ENCODE results near the gene ZFAND3.

Gene ZFAND3

DNA sequence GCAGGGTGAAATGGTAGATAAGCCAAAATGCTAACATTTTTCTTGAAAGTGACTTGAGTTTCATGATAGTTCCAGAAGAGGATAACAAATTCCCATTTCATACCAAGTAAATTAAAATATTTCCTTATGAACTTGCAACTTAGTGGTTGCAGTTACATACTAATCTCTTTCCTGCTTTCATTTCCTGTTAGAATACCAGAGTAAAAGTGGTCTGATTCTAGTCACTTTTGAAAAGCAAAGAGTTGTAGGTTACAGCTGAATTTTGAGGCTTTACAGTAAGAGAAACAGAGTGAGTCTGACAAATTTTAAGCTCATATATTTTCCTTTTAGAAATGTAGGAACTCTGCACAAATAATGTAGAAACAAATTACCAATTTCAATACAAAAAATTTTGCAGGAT is 117.4 kb downstream of the ZFAND3 start:
- TF ChIP-seq, protein P1, sequence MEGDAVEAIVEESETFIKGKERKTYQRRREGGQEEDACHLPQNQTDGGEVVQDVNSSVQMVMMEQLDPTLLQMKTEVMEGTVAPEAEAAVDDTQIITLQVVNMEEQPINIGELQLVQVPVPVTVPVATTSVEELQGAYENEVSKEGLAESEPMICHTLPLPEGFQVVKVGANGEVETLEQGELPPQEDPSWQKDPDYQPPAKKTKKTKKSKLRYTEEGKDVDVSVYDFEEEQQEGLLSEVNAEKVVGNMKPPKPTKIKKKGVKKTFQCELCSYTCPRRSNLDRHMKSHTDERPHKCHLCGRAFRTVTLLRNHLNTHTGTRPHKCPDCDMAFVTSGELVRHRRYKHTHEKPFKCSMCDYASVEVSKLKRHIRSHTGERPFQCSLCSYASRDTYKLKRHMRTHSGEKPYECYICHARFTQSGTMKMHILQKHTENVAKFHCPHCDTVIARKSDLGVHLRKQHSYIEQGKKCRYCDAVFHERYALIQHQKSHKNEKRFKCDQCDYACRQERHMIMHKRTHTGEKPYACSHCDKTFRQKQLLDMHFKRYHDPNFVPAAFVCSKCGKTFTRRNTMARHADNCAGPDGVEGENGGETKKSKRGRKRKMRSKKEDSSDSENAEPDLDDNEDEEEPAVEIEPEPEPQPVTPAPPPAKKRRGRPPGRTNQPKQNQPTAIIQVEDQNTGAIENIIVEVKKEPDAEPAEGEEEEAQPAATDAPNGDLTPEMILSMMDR (conservative IDR thresholded peaks at IDR 0.05; ENCODE audit: low read depth, low read length) = no peak
- no peak overlapping the region for H3K4me3 ChIP-seq (ENCODE audit: low read depth, low read length)
- peak; percentile 24 for DNase-seq (ENCODE audit: low read depth)

- DNase-seq (ENCODE audit: low read depth) = peak; percentile 17
- H3K4me3 ChIP-seq (ENCODE audit: low read depth, low read length) = no peak overlapping the region
- TF ChIP-seq, protein P1 (conservative IDR thresholded peaks at IDR 0.05; ENCODE audit: low read depth, low read length) = no peak
Measured at GRCh38 chr6:37938909-37939308, 119.4 kb downstream of the ZFAND3 start.

DNA sequence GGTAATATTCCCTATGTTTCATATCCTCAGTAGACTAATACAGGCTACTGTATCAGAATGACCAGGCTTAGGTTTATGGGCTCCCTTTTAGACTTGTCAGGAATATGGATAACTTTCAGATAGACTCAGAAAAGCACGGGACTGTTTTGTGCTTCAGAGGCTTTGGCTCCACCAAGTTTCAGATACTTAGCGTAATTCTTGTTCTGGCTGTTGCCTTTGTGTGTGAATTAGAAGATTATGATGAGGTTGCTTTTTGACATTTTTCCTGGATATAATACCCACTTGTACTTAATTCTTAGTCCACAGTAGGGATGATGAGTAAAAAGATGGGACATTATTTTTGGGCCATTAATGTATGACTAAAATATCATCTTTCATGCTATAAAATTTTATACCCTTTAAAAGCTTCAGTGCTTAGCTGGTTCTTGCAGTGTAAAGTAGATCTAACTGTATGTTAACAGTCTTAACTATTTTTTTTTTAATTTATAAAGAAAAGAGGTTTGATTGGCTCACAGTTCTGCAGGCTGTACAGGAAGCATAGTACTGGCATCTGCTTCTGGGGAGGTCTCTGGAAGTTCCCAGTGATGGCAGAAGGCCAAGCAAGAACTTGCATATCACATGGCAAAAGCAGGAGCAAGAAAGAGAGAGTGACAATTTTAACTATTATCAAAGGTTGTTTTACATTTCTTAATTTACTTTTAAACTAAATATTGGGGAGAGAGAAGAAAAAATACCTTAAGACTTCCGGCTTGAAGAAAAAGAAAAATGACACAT is 120.7 kb downstream of the ZFAND3 start:
- H3K4me3 ChIP-seq (ENCODE audit: low read depth, low read length) = no peak overlapping the region
- DNase-seq (ENCODE audit: low read depth) = peak; percentile 90
- TF ChIP-seq, protein P1 (conservative IDR thresholded peaks at IDR 0.05; ENCODE audit: low read depth, low read length) = no peak

GRCh38 chr6:37941871-37942270 is 122.3 kb downstream of the ZFAND3 start:
- H3K4me3 ChIP-seq (ENCODE audit: low read depth, low read length) = no peak overlapping the region
- TF ChIP-seq, protein P1 (conservative IDR thresholded peaks at IDR 0.05; ENCODE audit: low read depth, low read length) = no peak
- DNase-seq (ENCODE audit: low read depth) = no peak

DNA sequence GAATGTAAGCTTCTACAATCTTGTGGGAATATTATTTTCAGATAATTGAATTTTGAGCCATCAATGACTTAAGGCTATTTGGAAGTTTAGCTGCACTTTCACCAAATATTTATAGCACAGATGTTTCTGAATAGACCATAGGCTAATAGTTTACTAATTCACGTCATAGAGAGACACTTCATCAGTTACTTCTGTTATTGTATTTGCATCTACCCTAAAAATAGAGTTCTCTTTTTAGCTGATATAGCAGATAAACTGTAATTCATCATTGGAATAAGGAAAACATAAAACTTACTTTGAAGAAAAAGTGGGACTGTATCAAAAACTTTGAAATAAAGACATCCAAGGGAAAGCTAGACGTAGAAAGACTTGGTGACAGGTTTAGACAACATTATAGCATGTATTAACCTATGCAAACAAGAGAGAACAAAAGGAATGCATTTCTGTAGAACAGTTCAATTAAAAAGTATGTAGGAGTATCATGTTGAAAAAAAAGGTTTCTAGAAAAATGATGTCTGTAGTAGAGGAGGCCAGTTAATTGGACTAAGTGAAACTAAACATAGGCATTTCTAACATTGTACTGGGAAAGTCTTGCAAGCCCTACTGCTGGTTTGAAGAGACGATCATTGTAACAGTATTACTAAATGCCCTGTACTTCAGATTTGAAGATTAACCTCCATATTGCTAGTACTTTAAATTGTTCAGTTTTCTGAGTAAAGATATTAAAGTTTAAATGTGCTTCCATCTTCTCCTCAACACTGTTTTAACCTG is 123.3 kb downstream of the ZFAND3 start:
- no peak overlapping the region for H3K4me3 ChIP-seq (ENCODE audit: low read depth, low read length)
- TF ChIP-seq, protein P1 (conservative IDR thresholded peaks at IDR 0.05; ENCODE audit: low read depth, low read length) = no peak

DNA sequence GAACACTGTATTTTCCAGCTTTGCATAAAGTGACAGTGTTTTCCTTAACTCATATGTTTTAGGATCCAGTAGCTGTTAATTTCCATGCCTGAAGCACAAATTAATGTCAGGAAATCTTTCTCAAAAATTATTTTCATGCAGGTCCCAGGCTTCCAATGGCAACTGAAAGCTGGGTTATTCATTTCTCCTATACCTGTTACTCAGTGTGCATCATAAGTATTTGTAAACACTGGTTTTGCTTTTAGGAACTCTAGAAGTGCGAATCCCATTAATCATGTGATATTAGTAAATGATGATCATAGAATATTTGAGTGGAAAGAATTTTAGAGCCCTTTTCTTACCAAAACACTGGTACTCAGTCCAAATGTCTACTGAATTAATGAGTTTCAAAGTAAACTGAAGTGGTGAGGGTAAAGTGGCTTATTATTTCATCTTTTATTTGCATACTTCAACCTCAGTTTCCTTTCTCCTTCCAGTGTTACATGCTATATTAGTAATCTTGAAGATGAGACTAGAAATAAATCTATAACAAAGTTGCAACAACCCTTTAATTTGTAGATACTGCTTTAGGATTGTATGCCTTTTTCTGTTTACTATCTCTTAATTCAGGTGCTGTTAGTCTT is 124.0 kb downstream of the ZFAND3 start:
- TF ChIP-seq, protein P1 (conservative IDR thresholded peaks at IDR 0.05; ENCODE audit: low read depth, low read length) = no peak

More for the DNA sequence above, 123.3 kb downstream of the ZFAND3 start:
- no peak for DNase-seq (ENCODE audit: low read depth)

More for the DNA sequence above, 124.0 kb downstream of the ZFAND3 start:
- H3K4me3 ChIP-seq (ENCODE audit: low read depth, low read length) = no peak overlapping the region
- no peak for DNase-seq (ENCODE audit: low read depth)

Measured in choroid plexus epithelial cell (primary cell).